Smooth muscle cell (in vitro differentiated cells): Measurements from ENCODE around the gene CACNG5. TPM values are rescaled to one million over a fixed set of nuclear protein-coding genes. Genes with fewer than 3 reads are reported as not detected.
"Not testable (repeated sequence)": the region's sequence is repeated elsewhere in the genome, so short reads cannot be mapped to it uniquely, and the experiment has no call there.

Source experiments
- DNase-seq: peaks from one replicate; lab custom pipeline; 2025; ENCODE audit not compliant: unreplicated experiment; lab: John Stamatoyannopoulos, UW
- H2AFZ ChIP-seq: fragments of 200-600 bp; sonication (generic); 2 replicates; pipeline ENCODE4 v1.6.0; 2016; ENCODE audit warnings: antibody characterized with exemption, low read depth, mild to moderate bottlenecking
- H3F3A ChIP-seq: fragments of 200-600 bp; sonication (generic); 2 replicates; pipeline ENCODE4 v1.6.0; 2017; ENCODE audit warnings: antibody characterized with exemption, low read depth
- H3K27ac ChIP-seq: fragments of 200-600 bp; sonication (generic); 2 replicates; pipeline ENCODE4 v1.5.1; 2016; ENCODE audit warnings: low read depth, mild to moderate bottlenecking
- H3K27me3 ChIP-seq: fragments of 200-600 bp; sonication (generic); 2 replicates; pipeline ENCODE4 v1.6.1; 2016; ENCODE audit warnings: low read depth, mild to moderate bottlenecking
- H3K36me3 ChIP-seq: fragments of 200-600 bp; sonication (generic); 2 replicates; pipeline ENCODE4 v1.5.1; 2016; ENCODE audit warnings: low read depth
- H3K4me1 ChIP-seq: fragments of 200-600 bp; sonication (generic); 2 replicates; pipeline ENCODE4 v1.5.1; 2016; ENCODE audit warnings: low read depth
- H3K4me2 ChIP-seq: fragments of 200-600 bp; sonication (generic); 2 replicates; pipeline ENCODE4 v1.6.0; 2016; ENCODE audit warnings: mild to moderate bottlenecking
- H3K4me3 ChIP-seq: fragments of 200-600 bp; sonication (generic); 2 replicates; pipeline ENCODE4 v1.5.1; 2016; ENCODE audit warnings: mild to moderate bottlenecking
- H3K79me2 ChIP-seq: fragments of 200-600 bp; sonication (generic); 2 replicates; pipeline ENCODE4 v1.6.0; 2016; ENCODE audit warnings: low read depth, mild to moderate bottlenecking
- H3K9ac ChIP-seq: fragments of 200-600 bp; sonication (generic); 2 replicates; pipeline ENCODE4 v1.6.0; 2016; ENCODE audit warnings: low read depth
- H3K9me3 ChIP-seq: fragments of 200-600 bp; sonication (generic); replicated peaks from 2 replicates; pipeline ENCODE4 v1.5.1; 2016; ENCODE audit warnings: low read depth
- H4K20me1 ChIP-seq: fragments of 200-600 bp; sonication (generic); 2 replicates; pipeline ENCODE4 v1.6.0; 2016; ENCODE audit warnings: low read depth
- CTCF ChIP-seq: fragments of 200-600 bp; sonication (generic); IDR thresholded peaks from 2 replicates; pipeline ENCODE4 v1.5.1; 2017; ENCODE audit warnings: borderline replicate concordance, mild to moderate bottlenecking, antibody characterized with exemption; ENCODE audit not compliant: insufficient read depth, poor library complexity, severe bottlenecking
- WGBS: methylation state at CpG from one replicate; pipeline ENCODE4 v1.1.7; 2016; ENCODE audit warnings: low lambda C conversion rate; 5-methylcytosine and 5-hydroxymethylcytosine counted together
- polyA plus RNA-seq: library from polyadenylated mRNA; unstranded; fragments of >200 nt; fragmentation: Nextera tagmentation; extraction: Ambion mirVana; gene quantifications from 2 replicates; pipeline ENCODE4 v1.2.1, GENCODE V29; 2016
- total RNA-seq: library from RNA; depleted of rRNA; stranded (reverse); fragments of >200 nt; gene quantifications from 2 replicates; pipeline ENCODE4 v1.2.3, GENCODE V29; 2014

The CACNG5 gene
- total and polyA plus RNA-seq, 2 experiments from 2014 or later: not detected

DNA sequence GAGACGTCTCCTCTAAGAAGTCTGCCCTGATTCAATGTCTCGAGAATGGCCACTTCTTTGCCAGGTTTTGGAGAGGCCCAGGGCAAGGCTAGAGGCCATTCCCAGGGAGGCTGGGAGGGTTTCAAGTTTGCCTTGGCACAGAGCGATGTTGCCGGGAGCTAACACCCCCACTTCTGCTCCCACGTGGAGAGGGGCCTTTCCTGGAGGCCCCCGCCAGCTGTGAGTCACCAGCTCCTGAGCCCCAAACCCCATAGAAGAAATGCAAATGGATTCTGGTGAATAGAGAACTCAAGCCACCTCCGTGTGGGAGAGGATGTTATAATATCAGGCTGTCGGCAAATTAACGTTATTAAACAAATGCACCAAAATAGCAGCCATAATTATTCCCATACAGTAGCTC, 62.2 kb downstream of the CACNG5 start:
- Histone ChIP-seq H3K4me2 (no peak overlapping the region), H3F3A (no peaks in the 10 kb centered on the region), H2AFZ (no peak overlapping the region), H3K79me2 (no peaks in the 10 kb centered on the region), H3K27ac (no peak overlapping the region), H3K9ac (no peak overlapping the region), H3K36me3 (no peaks in the 10 kb centered on the region), H3K4me1 (no peaks in the 10 kb centered on the region), H3K9me3 (no peaks in the 10 kb centered on the region), H4K20me1 (no peaks in the 10 kb centered on the region), H3K27me3 (peaks cover 6% of the 10 kb centered on the region), H3K4me3 (no peak overlapping the region)
- no peak for DNase-seq
- 79% methylated on average over 9 of the region's 9 CpGs for WGBS
- TF ChIP-seq CTCF: no peak

DNA sequence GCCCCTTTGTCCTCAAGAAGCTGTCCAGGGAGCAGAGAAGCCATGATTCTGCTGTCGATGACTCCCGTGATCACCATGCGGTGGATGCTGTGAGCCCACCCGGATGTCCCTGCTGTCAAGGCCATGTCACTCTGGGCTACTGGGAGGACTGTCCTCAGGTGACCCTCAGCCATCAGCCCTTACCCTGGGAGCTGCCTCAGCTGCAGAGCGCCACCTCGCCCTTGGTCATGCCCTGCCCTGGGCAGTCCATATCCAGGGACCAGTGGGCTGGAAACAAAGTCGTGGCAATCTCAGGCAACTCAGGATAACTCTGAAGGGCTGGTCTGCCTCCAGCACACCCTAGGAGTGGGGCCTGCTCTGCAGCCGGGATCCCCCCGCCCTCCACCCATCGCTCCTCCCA, 63.6 kb downstream of the CACNG5 start:
- no peak for DNase-seq
- WGBS: 87% methylated on average over 10 of the region's 10 CpGs
- Histone ChIP-seq H3K27ac (no peak overlapping the region), H2AFZ (no peak overlapping the region), H3F3A (no peaks in the 10 kb centered on the region), H4K20me1 (no peaks in the 10 kb centered on the region), H3K27me3 (peaks cover 9% of the 10 kb centered on the region), H3K9ac (no peak overlapping the region), H3K4me1 (no peaks in the 10 kb centered on the region), H3K4me2 (no peak overlapping the region), H3K79me2 (no peaks in the 10 kb centered on the region), H3K9me3 (no peaks in the 10 kb centered on the region), H3K36me3 (no peaks in the 10 kb centered on the region), H3K4me3 (no peak overlapping the region)
- no peak for TF ChIP-seq CTCF

DNA sequence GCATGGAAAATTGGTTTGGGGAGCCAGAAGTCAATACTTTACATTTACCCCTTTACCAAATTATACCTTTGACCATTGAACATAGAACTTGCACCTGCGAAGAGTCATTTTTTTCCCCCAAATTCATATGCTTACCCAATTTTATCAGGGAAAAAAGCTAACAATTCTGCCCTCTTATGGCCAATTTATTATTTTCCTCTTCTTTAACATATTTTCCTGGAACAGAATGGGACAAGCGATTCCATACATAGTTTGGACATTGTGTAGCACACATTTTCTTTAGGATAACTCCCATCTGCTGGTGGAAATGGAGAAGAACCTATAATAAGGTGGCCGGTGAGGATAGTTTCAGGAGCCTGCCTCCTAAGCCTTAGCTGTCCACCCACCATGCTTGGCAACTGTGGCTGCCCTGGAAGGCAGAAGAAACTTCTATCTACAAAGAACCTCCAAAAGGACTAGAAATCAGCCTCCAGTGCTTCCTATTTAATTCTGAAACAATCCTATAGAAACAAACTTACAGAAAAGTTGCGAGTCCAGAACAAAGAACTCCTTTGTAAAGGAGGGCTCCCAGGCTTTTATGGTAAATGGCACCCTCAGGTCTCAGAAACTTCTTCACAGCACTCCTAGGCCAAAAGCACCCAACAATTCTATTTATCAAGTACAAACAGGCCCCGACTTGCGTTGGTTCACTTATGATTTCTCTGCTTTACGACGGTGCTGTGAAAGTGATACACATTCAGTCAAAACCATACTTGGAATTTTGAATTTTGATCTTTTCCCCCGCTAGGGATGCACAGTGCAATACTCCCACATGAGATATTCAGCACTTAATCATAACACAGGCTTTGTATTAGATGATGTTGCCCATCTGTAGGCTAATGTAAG, 65.5 kb downstream of the CACNG5 start:
- no peak for DNase-seq
- H3K4me2 ChIP-seq: no peak overlapping the region
- peaks cover 7% of the 10 kb centered on the region for H3K27me3 ChIP-seq
- H2AFZ ChIP-seq: no peak overlapping the region
- H3K36me3 ChIP-seq: no peaks in the 10 kb centered on the region
- H3K27ac ChIP-seq: no peak overlapping the region
- WGBS: 87% methylated on average over 9 of the region's 9 CpGs
- no peaks in the 10 kb centered on the region for H3F3A ChIP-seq
- H3K4me1 ChIP-seq: no peaks in the 10 kb centered on the region
- no peaks in the 10 kb centered on the region for H4K20me1 ChIP-seq
- no peak overlapping the region for H3K9ac ChIP-seq
- peak; percentile 32 for TF ChIP-seq CTCF
- H3K9me3 ChIP-seq: no peaks in the 10 kb centered on the region
- no peaks in the 10 kb centered on the region for H3K79me2 ChIP-seq
- no peak overlapping the region for H3K4me3 ChIP-seq

- DNase-seq, H2AFZ ChIP-seq, H3K4me1 ChIP-seq, H3F3A ChIP-seq, H3K9me3 ChIP-seq, H3K9ac ChIP-seq, H3K36me3 ChIP-seq, H4K20me1 ChIP-seq, H3K4me3 ChIP-seq, H3K79me2 ChIP-seq, H3K27ac ChIP-seq, H3K4me2 ChIP-seq, H3K27me3 ChIP-seq: not testable (repeated sequence)
- 89% methylated on average over 6 of the region's 6 CpGs for WGBS
Measured at GRCh38 chr17:66903296-66903695, 68.4 kb downstream of the CACNG5 start.
